GM23248 (cell line): ENCODE data around the gene FOXL2.

Experiments
- EZH2 ChIP-seq: fragments of 200-600 bp; sonication (generic); IDR thresholded peaks from 2 replicates; pipeline ENCODE4 v1.6.1; 2018; ENCODE audit warnings: antibody characterized with exemption, mild to moderate bottlenecking; ENCODE audit not compliant: insufficient read depth, poor library complexity, severe bottlenecking
- EZH2phosphoT487 ChIP-seq: fragments of 200-600 bp; sonication (generic); IDR thresholded peaks from 2 replicates; pipeline ENCODE4 v1.6.1; 2018; ENCODE audit warnings: antibody characterized with exemption, moderate library complexity, mild to moderate bottlenecking, low read depth; ENCODE audit not compliant: insufficient read depth

- TF ChIP-seq EZH2phosphoT487 (no peak), EZH2 (no peak)
Observed at GRCh38 chr3:138984816-138985215, 37.9 kb upstream of the FOXL2 start.
